HG02763 (cell line): Measurements from ENCODE around the gene NFASC.

Source experiments
- ATAC-seq: cut with Tn5 transposase; IDR thresholded peaks from one replicate; pipeline ENCODE4 v1.9.1; 2021; ENCODE audit warnings: mild to moderate bottlenecking, moderate library complexity; ENCODE audit not compliant: unreplicated experiment

The NFASC gene

GRCh38 chr1:205002705-205003104, 132.0 kb downstream of the NFASC start:
- no peak for ATAC-seq

GRCh38 chr1:205003358-205004131, 132.9 kb downstream of the NFASC start:
- ATAC-seq = no peak

- ATAC-seq = no peak
These were observed 133.7 kb downstream of the NFASC start for GRCh38 chr1:205004351-205004750.

- no peak for ATAC-seq
These were observed 138.2 kb downstream of the NFASC start for GRCh38 chr1:205008896-205009295.

DNA sequence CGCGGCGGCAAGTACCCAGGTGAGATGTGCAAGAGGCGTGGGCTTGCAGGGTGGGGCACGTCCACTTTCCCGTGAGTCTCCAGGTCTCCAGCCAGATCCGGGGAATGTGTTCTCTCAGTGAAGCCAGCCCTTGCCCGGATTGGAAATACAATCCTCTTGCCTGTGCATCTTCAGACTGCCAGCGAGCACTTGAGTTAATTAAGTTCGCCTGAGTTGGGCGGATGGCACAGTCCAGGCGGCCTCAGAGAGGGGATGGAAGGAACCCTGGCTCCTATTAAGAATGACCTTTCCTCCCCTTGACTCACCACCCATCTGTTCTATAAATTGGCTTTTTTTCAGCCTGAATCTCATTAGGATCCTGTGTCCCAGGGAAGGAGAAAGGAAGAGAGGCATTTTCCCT, 139.0 kb downstream of the NFASC start:
- no peak for ATAC-seq

GRCh38 chr1:205012391-205013140, 141.9 kb downstream of the NFASC start:
- ATAC-seq = no peak

DNA sequence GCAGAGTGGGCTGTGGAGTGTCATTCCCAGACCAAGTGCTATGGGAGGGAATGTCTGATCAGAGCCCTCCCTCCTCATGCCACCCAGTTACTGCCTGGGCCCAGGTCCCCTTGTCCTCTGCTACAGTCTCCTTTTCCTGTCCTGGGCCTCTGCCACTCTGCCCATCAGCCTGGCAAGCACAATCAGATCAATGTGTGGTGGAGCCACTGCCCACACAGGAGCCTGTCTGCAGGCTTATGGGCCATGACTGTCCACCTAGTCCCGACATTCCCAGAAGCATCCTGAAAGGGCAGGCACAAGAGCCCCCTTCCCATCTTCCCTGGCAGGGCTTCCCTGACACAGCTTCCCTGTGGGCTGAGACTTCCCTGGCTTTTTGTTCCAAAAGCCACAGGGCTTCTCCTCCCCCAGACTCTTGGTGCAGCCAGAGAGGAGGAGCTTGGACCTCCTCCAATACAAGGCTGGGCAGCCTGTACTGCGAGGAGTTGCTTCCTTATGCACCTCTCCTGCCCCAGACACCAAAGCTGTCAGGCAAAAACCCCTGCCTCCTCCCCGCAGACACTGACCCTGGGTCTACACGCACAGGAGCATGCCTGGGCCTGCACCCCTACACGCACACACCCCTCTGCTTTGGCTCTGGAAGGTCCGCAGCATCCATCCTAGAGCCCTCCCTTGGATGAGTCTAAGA, 143.2 kb downstream of the NFASC start:
- ATAC-seq = no peak

GRCh38 chr1:205014783-205015182, 144.1 kb downstream of the NFASC start:
- no peak for ATAC-seq

DNA sequence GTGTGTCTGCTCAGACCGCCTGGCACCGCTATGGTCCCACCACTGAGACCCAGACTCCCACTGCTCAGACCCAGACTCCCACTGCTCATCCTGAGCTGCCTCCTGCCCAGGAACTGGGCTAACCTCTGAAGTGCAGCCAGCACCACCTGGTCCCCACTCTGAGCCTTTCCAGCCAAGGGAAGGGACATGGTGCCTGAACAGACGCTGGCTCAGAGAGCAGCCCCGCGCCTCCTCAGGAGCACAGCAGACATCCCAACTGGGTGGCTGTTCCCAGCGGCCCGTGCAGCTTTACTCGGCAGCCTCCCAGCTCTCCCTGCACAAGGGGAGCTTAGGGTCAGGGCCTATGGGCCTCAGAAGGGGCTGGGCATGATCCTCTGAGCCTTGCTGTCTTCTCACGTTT, 144.6 kb downstream of the NFASC start:
- ATAC-seq = no peak

DNA sequence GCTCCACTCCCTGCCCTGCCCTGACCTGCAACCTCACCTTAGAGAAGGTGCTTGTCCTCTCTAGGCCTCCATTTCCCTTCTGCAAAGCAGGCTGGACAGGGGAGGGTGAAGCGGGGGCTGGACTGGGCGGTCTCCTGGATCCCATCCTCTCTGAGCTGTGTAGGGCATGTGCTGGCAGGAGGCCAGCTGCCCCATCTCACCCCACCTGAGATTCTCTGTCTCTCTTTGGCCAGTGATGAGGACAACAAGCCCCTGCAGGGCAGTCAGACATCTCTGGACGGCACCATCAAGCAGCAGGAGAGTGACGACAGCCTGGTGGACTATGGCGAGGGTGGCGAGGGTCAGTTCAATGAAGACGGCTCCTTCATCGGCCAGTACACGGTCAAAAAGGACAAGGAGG, 145.4 kb downstream of the NFASC start:
- no peak for ATAC-seq

DNA sequence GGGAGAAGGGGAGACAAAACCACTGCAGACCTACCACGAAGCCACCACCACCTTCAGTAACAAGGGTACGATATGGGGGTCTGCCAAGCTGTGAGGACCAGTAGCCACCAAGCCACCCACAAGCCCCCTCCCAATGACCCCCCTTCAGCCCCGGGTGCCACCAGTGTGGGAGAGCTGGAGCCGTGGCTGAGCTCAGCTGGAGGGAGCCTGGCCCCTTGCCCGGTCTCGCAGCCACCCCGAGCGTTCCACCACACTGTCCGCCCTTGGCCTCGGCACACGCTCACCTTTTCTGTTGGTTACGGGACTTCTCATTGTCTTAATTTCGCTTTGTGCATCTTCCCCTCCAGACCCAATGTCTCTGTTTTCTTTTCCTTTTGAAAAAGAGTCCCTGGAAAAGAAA, 145.9 kb downstream of the NFASC start:
- no peak for ATAC-seq

- no peak for ATAC-seq
These were observed 146.3 kb downstream of the NFASC start for GRCh38 chr1:205017001-205017400.

DNA sequence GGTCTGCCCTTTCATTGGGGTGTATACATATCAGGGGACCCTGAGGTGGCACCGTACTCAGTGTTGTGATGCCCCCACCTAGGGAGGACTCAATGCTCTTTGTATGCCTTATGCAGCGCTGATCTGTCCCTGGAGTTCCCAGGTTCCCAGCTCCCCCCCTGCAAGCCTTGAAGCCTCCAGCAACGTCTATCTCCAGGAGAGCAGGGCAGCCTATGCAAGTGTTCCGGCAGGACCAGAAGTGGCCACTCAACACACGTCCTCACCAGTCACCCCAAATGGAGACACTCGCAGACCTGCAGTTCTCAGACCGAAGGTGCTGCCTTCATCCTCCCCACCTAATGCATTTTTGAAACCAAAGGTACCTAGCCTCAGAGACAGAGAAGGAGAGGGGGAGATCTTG, 147.1 kb downstream of the NFASC start:
- ATAC-seq = no peak

- ATAC-seq = no peak
These were observed 147.7 kb downstream of the NFASC start for GRCh38 chr1:205018381-205018780.

DNA sequence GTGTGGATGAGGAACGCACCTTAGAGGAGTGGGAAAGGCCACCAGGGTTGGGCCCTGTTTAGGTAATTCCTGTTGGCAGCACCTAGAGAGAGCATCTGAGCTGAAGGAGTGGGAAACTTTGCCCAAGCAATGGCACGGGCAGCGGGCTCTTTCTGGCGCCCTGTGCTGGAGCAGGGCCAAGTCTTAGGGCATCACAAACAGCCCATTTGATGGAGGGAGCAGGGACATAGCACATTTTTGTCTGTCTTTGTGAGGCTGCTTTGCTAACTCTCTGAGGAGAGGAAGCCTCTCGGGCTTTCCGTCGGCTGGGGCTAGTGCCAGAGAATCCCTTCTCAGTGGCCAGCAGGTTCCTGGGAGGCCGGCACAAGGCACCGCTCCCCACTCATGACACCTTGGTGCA, 149.8 kb downstream of the NFASC start:
- no peak for ATAC-seq

- ATAC-seq = no peak
These were observed 154.0 kb downstream of the NFASC start for GRCh38 chr1:205024679-205025078.

DNA sequence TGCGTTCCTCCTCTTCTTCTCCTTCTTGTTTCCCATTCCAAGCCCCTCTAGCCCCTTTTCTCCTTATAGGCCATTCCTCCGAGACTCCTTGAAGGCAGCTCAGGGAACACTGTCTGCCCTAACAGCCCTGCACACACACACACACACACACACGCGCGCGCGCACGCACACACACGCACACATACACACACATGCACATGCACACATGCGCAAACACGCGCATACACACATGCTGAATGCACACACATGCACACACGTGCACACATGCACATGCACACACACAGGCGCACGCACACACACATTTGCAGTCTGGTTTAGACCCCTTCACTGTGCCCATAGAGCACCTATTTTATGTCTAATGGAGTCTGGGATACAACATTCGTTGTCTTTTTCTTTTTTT, 154.6 kb downstream of the NFASC start:
- no peak for ATAC-seq

GRCh38 chr1:205026181-205026580, 155.5 kb downstream of the NFASC start:
- ATAC-seq = no peak

DNA sequence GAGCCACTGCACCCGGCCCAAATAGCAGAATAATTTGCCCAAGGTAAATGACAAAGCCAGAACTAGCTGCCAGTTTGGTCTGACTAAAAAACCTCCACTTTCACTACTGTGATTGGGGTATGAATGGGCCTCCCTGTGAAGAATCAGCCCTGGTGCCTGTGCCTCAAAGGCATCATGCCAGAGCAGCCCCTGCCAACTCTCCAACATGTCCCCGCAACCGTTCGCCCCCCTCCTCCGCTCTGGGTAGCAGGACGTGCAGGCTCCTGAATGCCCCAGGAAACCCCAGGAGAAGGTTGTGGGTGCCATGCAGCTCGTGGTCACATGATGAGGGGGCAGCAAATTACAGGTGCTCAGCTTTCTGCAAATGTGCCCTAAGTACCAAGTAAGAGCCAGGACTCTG, 157.7 kb downstream of the NFASC start:
- ATAC-seq = no peak

- no peak for ATAC-seq
These were observed 158.3 kb downstream of the NFASC start for GRCh38 chr1:205028924-205029323.

DNA sequence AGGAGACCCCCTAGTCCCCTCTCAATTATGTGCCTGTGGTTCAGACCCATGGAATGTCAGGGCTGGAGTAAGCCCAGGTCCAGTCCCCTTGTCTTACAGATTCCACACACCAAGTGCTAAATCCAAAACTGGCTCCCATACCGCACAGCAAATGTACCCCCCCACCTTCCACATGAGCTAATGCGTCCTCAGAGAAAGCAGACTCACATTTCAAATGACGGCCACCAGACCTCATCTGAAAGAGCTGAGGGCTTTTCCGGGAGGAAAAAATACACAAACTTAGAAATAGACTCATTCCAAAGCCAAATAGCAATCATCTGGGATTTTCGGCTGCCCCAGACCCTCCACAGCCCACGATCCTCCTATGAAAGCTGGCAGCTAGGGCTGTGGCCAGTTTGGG, 159.6 kb downstream of the NFASC start:
- ATAC-seq = no peak

DNA sequence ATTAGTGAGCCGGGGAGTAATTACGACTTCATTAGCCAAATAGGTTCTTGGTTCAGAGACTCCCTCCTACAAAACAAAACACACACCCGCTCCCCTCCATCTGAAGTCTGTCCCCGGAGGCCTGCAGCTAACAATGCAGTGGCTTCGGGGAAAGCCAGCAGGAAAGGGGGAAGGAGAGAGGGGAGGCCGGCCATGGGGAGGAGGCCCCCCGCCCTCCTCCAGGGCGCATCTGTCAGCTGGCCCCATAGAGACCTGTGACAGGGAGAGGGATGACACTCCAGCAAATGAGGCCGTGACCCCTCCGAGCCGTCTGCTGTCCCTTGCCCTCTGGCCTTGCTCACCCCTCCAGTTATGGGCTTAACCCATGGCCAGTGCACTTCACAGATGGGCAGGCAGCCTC, 160.2 kb downstream of the NFASC start:
- no peak for ATAC-seq
